ENCODE results near the gene CCL4.
"Not testable (repeated sequence)": the region's sequence is repeated elsewhere in the genome, so short reads cannot be mapped to it uniquely, and the experiment has no call there.

Gene CCL4

DNA sequence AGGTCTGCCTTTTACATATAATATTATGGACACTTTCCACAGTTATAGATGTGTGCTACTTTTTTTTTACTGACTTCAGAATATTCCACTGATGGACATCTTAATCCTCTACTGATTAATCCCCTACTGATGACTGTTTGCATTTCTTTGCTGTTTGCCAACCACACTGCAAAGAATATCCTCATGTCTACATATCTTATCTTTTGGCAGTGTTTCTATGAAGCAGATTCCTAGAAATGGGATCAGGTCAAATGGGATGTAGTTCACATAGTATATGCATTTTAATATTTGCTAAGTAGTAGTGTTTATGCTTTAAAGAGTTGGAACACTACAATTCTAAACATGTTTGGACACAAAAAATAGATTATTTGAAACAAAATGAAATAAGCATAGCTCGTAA is 16.8 kb upstream of the CCL4 start:
- CTCF ChIA-PET: interaction anchor here (0.8 kb wide), 1 partner anchor 14 kb away, joined by 6 read pairs; no protein-coding TSS in a partner anchor
- no peak for DNase-seq (ENCODE audit: extremely low spot score)
- no peak for TF ChIP-seq FOXM1 (IDR thresholded peaks at IDR 0.05; ENCODE audit: borderline replicate concordance)
- POLR2A ChIA-PET: no interaction called here

DNA sequence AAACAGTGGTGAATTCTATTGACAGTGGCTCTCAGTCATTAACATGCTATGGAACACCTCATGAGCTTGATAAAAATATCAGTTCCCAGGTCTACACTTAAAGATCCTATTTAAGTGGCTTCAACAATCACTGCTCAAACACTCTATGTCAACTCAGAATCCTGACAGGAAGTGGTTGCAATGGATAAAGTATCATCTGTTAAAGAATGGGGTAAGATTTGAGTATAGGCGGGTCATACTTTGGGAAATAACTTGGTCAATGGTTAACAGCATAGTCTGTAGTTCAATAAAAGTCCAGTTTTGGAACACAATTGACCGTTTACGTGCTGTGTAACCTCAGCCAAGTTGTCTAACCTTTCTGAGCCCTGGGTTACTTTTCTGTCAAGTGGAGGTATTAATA is 16.2 kb upstream of the CCL4 start:
- POLR2A ChIA-PET; CTCF ChIA-PET; DNase-seq (ENCODE audit: extremely low spot score): not testable (repeated sequence)

DNA sequence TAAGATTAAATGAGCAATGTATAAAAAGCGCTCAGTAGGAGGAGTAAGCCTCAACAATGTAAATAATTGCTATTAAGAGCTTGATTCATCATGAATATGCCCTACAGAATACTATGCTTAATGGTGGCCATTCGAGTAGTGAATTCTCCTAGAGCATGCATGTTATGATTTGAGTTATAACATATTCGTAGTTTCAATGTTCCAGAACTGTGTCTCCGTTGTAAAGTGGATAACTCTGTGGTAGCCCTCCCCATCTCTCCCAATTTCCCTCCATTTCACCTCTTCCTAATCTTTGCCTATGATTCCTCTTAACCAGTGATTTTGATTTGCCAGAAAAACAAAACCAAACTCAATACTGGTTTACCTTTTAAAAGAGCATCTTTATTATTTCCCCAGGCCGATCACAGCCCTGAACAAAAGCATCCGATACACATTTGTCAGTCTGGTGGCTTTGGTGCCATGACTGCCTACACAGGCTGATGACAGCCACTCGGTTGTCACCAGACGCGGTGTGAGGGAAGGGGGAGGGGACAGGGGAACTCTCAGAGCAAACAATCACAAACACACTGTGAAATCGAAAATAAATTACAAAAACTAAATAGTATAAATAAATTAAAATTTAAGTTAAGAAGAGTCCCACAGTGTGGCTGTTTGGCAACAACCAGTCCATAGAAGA is 15.6 kb upstream of the CCL4 start:
- CTCF ChIA-PET: interaction anchor here (1.0 kb wide), 1 partner anchor 119 kb away, joined by 3 read pairs; no protein-coding TSS in a partner anchor
- DNase-seq (ENCODE audit: extremely low spot score); POLR2A ChIA-PET: not testable (repeated sequence)

DNA sequence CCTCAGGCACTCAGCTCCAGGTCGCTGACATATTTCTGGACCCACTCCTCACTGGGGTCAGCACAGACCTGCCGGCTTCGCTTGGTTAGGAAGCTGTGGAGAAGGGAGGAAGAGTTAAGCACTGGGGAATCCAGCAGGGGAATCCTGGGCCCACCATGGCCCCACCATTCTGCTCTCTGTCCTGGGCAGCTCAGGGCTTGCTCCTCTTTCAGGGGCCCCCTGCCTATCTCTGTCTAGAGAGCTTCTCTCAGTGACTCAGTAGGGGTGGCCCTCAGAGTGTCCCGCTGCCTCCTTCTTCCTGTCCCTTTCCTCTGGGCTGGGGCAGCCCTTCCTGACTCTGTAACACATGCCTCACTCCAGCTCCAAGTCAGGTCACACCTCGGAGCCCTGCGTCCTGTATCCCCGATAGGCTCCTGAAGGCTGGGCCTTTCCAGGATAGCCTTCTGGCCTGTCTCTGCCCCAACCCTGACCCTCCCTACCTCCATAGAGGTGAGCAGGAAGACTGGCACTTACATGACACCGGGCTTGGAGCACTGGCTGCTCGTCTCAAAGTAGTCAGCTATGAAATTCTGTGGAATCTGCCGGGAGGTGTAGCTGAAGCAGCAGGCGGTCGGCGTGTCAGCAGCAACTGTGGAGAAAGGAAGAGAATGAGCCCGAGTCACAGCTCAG is 14.8 kb upstream of the CCL4 start:
- POLR2A ChIA-PET: no interaction called here
- no peak for TF ChIP-seq FOXA1 (IDR thresholded peaks at IDR 0.05)
- TF ChIP-seq FOXM1 (IDR thresholded peaks at IDR 0.05; ENCODE audit: borderline replicate concordance): no peak
- no peak for TF ChIP-seq LEF1 (IDR thresholded peaks at IDR 0.05; ENCODE audit: borderline replicate concordance)
- TF ChIP-seq SUZ12 (IDR thresholded peaks at IDR 0.05): no peak
- TF ChIP-seq HDGF (IDR thresholded peaks at IDR 0.05; ENCODE audit: borderline replicate concordance): no peak
- TF ChIP-seq ARNT (IDR thresholded peaks at IDR 0.05): no peak
- TF ChIP-seq L3MBTL2 (conservative IDR thresholded peaks at IDR 0.05): no peak
- TF ChIP-seq SP1 (IDR thresholded peaks at IDR 0.05): no peak
- no peak for TF ChIP-seq TARDBP (IDR thresholded peaks at IDR 0.05)
- no peak for DNase-seq (ENCODE audit: extremely low spot score)
- CTCF ChIA-PET: interaction anchor here (0.6 to 1.0 kb wide), 2 partner anchors 28 to 119 kb away, joined by 3 read pairs; no protein-coding TSS in a partner anchor

DNA sequence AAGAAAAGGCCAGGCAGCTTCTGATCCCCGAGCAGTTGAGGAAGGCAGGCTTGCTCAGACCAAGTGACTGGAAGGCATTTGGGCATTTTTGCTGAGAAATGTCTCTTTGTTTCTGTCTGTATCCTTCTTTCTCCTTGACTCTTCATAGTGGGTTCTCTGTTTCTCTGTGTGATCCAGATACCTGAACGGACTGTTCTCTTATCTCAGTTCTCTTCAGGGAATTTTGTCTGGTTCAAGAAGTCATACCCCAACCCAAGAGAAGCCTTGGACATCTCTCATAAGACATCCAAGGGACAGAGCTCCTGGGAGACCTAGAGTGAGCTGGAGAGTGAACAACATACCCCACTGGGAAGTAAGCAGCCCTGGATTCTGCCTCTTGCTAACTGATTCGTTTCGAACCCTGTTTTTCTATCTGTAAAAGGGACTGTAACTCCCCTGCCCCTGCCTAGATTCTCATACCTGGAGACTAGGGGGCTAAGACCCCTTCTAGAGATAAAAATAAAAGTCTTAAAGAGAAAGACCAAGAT is 14.2 kb upstream of the CCL4 start:
- CTCF ChIA-PET: interaction anchor here (0.8 to 1.0 kb wide), 2 partner anchors 120 kb away, joined by 3 read pairs; no protein-coding TSS in a partner anchor
- POLR2A ChIA-PET: no interaction called here
- DNase-seq (ENCODE audit: extremely low spot score): no peak
- TF ChIP-seq, protein P1, sequence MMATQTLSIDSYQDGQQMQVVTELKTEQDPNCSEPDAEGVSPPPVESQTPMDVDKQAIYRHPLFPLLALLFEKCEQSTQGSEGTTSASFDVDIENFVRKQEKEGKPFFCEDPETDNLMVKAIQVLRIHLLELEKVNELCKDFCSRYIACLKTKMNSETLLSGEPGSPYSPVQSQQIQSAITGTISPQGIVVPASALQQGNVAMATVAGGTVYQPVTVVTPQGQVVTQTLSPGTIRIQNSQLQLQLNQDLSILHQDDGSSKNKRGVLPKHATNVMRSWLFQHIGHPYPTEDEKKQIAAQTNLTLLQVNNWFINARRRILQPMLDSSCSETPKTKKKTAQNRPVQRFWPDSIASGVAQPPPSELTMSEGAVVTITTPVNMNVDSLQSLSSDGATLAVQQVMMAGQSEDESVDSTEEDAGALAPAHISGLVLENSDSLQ (IDR thresholded peaks at IDR 0.05): no peak
- no peak for TF ChIP-seq CTBP1 (IDR thresholded peaks at IDR 0.05; ENCODE audit: borderline replicate concordance)
- TF ChIP-seq LEF1 (IDR thresholded peaks at IDR 0.05; ENCODE audit: borderline replicate concordance): no peak
- TF ChIP-seq FOXK2 (IDR thresholded peaks at IDR 0.05): no peak
- TF ChIP-seq TARDBP (IDR thresholded peaks at IDR 0.05): no peak
- TF ChIP-seq FOXM1 (IDR thresholded peaks at IDR 0.05; ENCODE audit: borderline replicate concordance): no peak
- TF ChIP-seq SUZ12 (IDR thresholded peaks at IDR 0.05): no peak
- no peak for TF ChIP-seq ELF4 (IDR thresholded peaks at IDR 0.05)
- no peak for TF ChIP-seq SP1 (IDR thresholded peaks at IDR 0.05)
- TF ChIP-seq BHLHE40 (IDR thresholded peaks at IDR 0.05; ENCODE audit: borderline replicate concordance): no peak
- no peak for TF ChIP-seq ARNT (IDR thresholded peaks at IDR 0.05)
- no peak for TF ChIP-seq NFRKB (IDR thresholded peaks at IDR 0.05)
- no peak for TF ChIP-seq L3MBTL2 (conservative IDR thresholded peaks at IDR 0.05)

DNA sequence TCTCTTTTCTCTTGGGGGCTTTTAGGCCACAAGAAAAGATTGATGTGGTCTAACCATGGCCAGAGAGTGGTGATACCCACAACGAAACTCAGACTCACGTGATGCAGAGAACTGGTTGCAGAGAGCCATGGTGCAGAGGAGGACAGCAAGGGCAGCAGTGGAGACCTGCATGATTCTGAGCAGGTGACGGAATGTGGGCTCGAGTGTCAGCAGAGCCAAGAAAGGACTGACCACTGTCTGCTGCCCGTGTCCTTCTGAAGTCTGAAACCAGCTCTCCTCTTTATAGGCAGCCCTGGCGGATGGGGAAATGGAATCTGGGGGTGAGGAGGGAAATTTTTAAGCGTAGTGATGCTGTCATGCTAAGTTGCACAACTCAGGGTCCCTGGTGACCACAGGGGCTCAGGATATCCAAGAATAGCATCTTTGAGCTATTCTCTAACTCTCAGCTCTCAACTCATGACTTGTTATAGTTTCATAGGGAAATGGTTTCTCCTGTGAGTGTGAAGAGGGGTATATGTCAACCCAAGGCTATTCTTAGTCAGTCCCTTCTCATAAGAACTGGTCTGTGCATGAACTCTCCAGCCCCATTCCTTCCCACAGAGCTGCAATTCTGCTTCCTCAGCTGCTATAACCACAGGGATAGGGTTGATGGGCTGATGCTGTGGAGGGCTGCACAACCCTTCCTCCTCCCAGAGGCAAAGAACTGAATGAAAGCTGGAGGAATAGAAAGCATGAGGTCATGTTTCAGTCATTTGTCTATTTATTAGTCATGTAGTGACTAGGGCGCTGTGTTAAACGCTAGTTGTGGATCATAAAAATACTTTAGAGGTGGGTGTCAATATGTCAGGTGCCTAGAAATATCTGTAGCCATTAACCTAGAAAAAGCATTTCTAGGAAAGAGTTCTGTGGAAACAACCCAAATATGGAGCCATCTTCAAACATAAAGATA is 13.5 kb upstream of the CCL4 start, which contains the start of gene CCL3:
TSS of gene CCL3 (minus strand) at position 256 of the 949 bp plus-strand sequence. CDS start at position 171, 85 bp downstream.
- DNase-seq (ENCODE audit: extremely low spot score): no peak
- ChIA-PET CTCF (interaction anchor here (0.8 to 1.0 kb wide), 2 partner anchors 58 to 121 kb away, joined by 3 read pairs; no protein-coding TSS in a partner anchor), POLR2A (no interaction called here)
- TF ChIP-seq FOXK2 (IDR thresholded peaks at IDR 0.05) (no peak), TARDBP (IDR thresholded peaks at IDR 0.05) (no peak), ELF4 (IDR thresholded peaks at IDR 0.05) (no peak), FOXM1 (IDR thresholded peaks at IDR 0.05; ENCODE audit: borderline replicate concordance) (no peak), CTBP1 (IDR thresholded peaks at IDR 0.05; ENCODE audit: borderline replicate concordance) (no peak), HDGF (IDR thresholded peaks at IDR 0.05; ENCODE audit: borderline replicate concordance) (no peak), SUZ12 (IDR thresholded peaks at IDR 0.05) (no peak), ZNF384 (IDR thresholded peaks at IDR 0.05) (no peak), L3MBTL2 (conservative IDR thresholded peaks at IDR 0.05) (no peak), LEF1 (IDR thresholded peaks at IDR 0.05; ENCODE audit: borderline replicate concordance) (no peak)
- TF ChIP-seq, protein P1 (IDR thresholded peaks at IDR 0.05): no peak

DNA sequence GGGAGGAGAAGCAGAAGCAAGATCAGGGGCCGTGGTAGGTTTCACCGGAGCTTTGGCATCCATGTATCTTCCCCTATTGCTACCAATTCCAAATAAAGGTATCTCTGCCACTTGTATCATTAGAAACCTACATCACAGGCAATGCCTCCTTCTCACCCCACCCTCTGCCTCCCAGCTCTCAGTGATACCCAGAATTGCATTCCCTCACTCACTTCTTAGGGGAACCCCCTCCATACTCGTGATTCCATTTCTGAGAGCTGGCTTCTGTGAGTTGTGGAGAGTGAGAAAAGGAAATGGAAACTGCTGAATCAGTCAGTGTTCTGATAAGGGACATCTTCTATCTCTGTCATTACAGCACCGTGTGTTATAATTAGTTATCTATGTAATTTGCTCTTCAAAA is 11.4 kb upstream of the CCL4 start:
- TF ChIP-seq SUZ12 (IDR thresholded peaks at IDR 0.05): no peak
- CTCF ChIA-PET: no interaction called here
- DNase-seq (ENCODE audit: extremely low spot score): no peak
- POLR2A ChIA-PET: no interaction called here

DNA sequence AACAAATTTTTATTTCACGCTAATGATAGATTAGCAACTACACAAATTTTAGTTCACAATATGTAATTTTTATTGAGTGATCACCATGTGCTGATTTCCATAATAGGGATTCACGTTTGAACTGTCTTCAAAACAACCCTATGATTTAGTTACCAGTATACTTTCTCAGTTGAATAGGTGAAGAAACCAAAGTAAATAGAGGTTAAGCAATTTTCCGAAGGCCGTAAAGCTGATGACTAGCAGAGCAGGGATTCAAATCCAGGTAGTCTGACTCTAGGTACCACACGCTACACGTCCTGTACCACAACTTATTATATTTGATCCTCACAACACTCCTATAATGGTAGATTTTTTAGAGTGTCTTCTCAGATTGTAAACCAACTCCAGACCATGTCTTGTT is 10.9 kb upstream of the CCL4 start:
- CTCF ChIA-PET: interaction anchor here (0.6 kb wide), 1 partner anchor 1793 kb away, joined by 3 read pairs; no protein-coding TSS in a partner anchor
- POLR2A ChIA-PET; DNase-seq (ENCODE audit: extremely low spot score): not testable (repeated sequence)

Measured in HEK293T (cell line).